Heart right ventricle (tissue), 16 donors: ENCODE measurements around the gene TYRP1. TPM values are rescaled to one million over a fixed set of nuclear protein-coding genes. Genes with fewer than 3 reads are reported as not detected.

Experiments
- ATAC-seq, 8 donors: fragments of 200-7000 bp; cut with Tn5 transposase; one replicate each; pipeline ENCODE4 v1.9.1; 2020; ENCODE audit warnings: mild to moderate bottlenecking in 8 of 8, moderate library complexity in 8 of 8, moderate number of reproducible peaks in 1 of 8
- DNase-seq, 2 donors: peaks; one replicate each; pipeline ENCODE4 v3.0.0-alpha.2; 2020
- H3K27ac ChIP-seq, 10 donors: fragments of 200-600 bp; sonication (generic) in 2 of 10; one replicate each; pipeline versions ENCODE4 v1.5.0 to v1.8.0; 2020 to 2022; ENCODE audit warnings: mild to moderate bottlenecking in 3 of 10
- H3K27me3 ChIP-seq, 7 donors: fragments of 200-600 bp; one replicate each; pipeline ENCODE4 v1.8.0; 2021 to 2022; ENCODE audit warnings: mild to moderate bottlenecking in 2 of 7
- H3K36me3 ChIP-seq, 9 donors: fragments of 200-600 bp; sonication (generic) in 1 of 9; one replicate each; pipeline versions ENCODE4 v1.5.0 to v1.8.0; 2020 to 2022; ENCODE audit warnings: mild to moderate bottlenecking in 2 of 9
- H3K4me1 ChIP-seq, 9 donors: fragments of 200-600 bp; sonication (generic) in 1 of 9; one replicate each; pipeline versions ENCODE4 v1.5.0 to v1.8.0; 2020 to 2022; ENCODE audit warnings: mild to moderate bottlenecking in 4 of 9
- H3K4me3 ChIP-seq, 10 donors: fragments of 200-600 bp; sonication (generic) in 2 of 10; one replicate each; pipeline versions ENCODE4 v1.5.0 to v1.8.0; 2020 to 2022; ENCODE audit warnings: mild to moderate bottlenecking in 7 of 10, moderate library complexity in 2 of 10
- H3K9me3 ChIP-seq, 11 donors: fragments of 200-600 bp in 10 of 11; sonication (generic) in 2 of 11; one replicate each; pipeline versions ENCODE4 v1.5.0 to v1.8.0; 2013 to 2022; ENCODE audit warnings: mild to moderate bottlenecking in 2 of 11, control low read depth in 1 of 11, moderate library complexity in 1 of 11
- WGBS, 2 donors: extraction: QIAGEN DNeasy Blood & Tissue Kit; methylation state at CpG; one replicate each; pipeline ENCODE4 v1.1.7; 2013; ENCODE audit warnings: inconsistent platforms in 1 of 2; 5-methylcytosine and 5-hydroxymethylcytosine counted together
- intact Hi-C, 10 donors: fragments of 100-400 bp; cut with DNase I; formaldehyde crosslinking; loops; one replicate each; pipeline versions ENCODE4 v1.11.1 to v1.14.2; 2022
- polyA plus RNA-seq, 2 donors: library from polyadenylated mRNA; stranded (reverse); fragments of 200-250 nt; gene quantifications; one replicate each; pipeline ENCODE4 v1.2.3, GENCODE V29; 2013
- total RNA-seq, 10 donors: library from RNA; stranded (reverse); fragmentation: NEBNext Ultra II Directional in 3 of 10; extraction: Animal tissue kit (Norgen Biotek cat#: 25700) in 3 of 10; gene quantifications; one replicate each; pipeline versions ENCODE4 v1.2.1 to v1.2.4, GENCODE V29; 2021 to 2023
- TF ChIP-seq, protein P1 (sequence below), 9 donors: fragments of 200-600 bp; sonication (generic) in 2 of 9; IDR thresholded peaks; one replicate each; pipeline versions ENCODE4 v1.5.0 to v1.8.0; 2021 to 2022; ENCODE audit warnings: antibody characterized with exemption in 9 of 9, mild to moderate bottlenecking in 5 of 9, moderate library complexity in 1 of 9
- donor health status: Arrhythmogenic right ventricular cardiomyopathy.
- donor health status: ischemic (EF 13 %, LVEDD 7.1; RV severe dilation, severe dysfunction).
- donor health status: healthy with polysubstance abuse.
- donor health status: DM: no; HTN: yes; CAD: no.
- donor health status: DM: no; HTN: no; CAD: no.
- donor health status: ischemic (EF 25% LVEDD 6.9; RV normal size, moderate dysfunction).
- donor health status: ischemic (EF 25% LVEDD 5.7; RV mildly dilated, moderate dysfunction).
- donor health status: healthy.
- donor health status: DM: yes; HTN: yes; CAD: no.
- donor health status: Ischemic cardiomyopathy.
- donor health status: ischemic (EF 35%, LVEDD 5.7; RV mildly dilated, moderate dysfunction).
- donor health status: nonischemic (EF 11% LVEDD 7.7; RV severe dilation, severe dysfunction).
- donor health status: DM: yes; HTN: yes; CAD: no.
- donor health status: PGD.
- donor health status: ischemic (EF 29% LVEDD 5.4; RV normal size, mild dysfunction).
- donor health status: nonischemic (EF 23%, LVEDD 6.1; RV moderate dilation, normal function).

Gene TYRP1
- total and polyA plus RNA-seq, 12 donors = 7.2 to 138 (median 66.8) TPM

DNA sequence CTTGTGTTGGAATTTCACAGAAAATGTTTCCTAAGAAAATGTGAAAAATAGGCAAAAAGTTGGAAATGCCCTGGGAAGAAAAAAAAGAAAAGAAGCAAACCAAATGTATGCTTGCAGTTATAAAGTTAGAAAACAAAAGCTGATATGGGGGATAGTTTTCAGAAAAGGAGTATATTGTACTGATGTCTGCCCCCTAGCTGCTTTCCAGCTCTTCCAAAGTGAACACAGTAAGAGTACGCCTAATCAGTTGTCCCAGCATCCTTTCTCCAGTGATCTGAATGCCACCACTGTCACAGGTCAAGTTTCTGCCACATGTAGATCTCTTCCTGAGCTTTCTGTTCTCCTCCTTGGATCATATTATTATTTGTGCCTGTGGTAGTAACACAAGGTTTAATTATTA is 5.8 kb downstream of the TYRP1 start:
- Histone ChIP-seq H3K4me1 (peaks cover 0 to 21% (median 6%) of the 10 kb centered on the region in 9 donors), H3K27ac (peak overlapping the region in 1 of 10 donors; percentile 27), H3K27me3 (no peaks in the 10 kb centered on the region), H3K36me3 (no peaks in the 10 kb centered on the region), H3K9me3 (no peaks in the 10 kb centered on the region), H3K4me3 (peak overlapping the region in 3 of 10 donors; percentile 46 to 52 (median 50))
- intact Hi-C loops = no loop called here
- DNase-seq (no peak), ATAC-seq (peak in 3 of 8 donors; percentile 66 to 73 (median 71))
- 73 to 91% methylated on average over 1 of the region's 1 CpG for WGBS, 2 donors
- TF ChIP-seq, protein P1, sequence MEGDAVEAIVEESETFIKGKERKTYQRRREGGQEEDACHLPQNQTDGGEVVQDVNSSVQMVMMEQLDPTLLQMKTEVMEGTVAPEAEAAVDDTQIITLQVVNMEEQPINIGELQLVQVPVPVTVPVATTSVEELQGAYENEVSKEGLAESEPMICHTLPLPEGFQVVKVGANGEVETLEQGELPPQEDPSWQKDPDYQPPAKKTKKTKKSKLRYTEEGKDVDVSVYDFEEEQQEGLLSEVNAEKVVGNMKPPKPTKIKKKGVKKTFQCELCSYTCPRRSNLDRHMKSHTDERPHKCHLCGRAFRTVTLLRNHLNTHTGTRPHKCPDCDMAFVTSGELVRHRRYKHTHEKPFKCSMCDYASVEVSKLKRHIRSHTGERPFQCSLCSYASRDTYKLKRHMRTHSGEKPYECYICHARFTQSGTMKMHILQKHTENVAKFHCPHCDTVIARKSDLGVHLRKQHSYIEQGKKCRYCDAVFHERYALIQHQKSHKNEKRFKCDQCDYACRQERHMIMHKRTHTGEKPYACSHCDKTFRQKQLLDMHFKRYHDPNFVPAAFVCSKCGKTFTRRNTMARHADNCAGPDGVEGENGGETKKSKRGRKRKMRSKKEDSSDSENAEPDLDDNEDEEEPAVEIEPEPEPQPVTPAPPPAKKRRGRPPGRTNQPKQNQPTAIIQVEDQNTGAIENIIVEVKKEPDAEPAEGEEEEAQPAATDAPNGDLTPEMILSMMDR (IDR thresholded peaks at IDR 0.05) = peak in 4 of 9 donors; percentile 24 to 42 (median 39)

DNA sequence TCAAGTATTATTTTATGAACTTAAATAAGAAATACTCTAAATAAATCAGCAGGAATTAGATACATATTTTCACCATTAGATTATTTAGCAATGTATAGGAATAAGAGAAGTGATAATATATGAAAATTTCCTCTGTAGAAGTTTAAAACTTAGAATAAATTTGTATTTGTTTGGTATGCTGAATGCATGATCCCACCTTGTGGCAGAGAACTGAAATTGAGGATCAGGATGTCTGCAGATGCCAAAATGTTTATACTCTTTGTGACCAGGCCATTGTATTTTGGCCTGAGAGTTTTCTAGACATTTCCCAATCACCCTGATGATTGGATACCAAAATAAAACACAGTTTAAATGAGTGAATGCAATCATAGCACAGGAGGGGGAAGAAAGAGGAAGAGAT is 6.3 kb downstream of the TYRP1 start:
- Histone ChIP-seq H3K27ac (no peak overlapping the region), H3K9me3 (no peaks in the 10 kb centered on the region), H3K36me3 (peaks cover 0 to 2% (median 0%) of the 10 kb centered on the region in 9 donors), H3K4me1 (peaks cover 0 to 21% (median 6%) of the 10 kb centered on the region in 9 donors), H3K27me3 (no peaks in the 10 kb centered on the region), H3K4me3 (no peak overlapping the region)
- TF ChIP-seq, protein P1 (IDR thresholded peaks at IDR 0.05) = peak in 2 of 9 donors; percentile 9 to 14
- intact Hi-C loops = no loop called here
- DNase-seq (no peak), ATAC-seq (no peak)

DNA sequence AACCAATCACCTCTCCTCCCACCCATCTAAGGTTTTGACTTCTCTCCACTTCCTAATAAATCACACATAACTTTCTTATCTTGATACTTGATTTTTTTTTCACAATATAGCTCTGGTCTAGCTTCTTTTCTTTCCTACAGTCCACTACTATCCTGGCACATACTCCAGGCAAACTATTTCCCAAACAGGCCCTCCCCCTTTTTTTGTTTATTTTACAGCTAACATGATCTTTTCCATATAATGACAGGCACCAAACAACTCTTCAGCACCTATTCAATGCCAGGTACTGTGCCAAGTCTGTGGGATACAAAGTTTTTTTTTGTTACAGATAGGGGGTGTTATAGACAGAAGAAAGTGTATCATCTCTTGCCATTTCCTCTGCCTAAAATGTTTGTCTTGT is 7.9 kb downstream of the TYRP1 start:
- H3K27me3 ChIP-seq = no peaks in the 10 kb centered on the region
- DNase-seq (no peak), ATAC-seq (no peak)
- H3K36me3 ChIP-seq = peaks cover 0 to 13% (median 0%) of the 10 kb centered on the region in 9 donors
- peaks cover 0 to 17% (median 6%) of the 10 kb centered on the region in 9 donors for H3K4me1 ChIP-seq
- TF ChIP-seq, protein P1 (IDR thresholded peaks at IDR 0.05) = no peak
- H3K9me3 ChIP-seq = no peaks in the 10 kb centered on the region
- intact Hi-C loops = loop anchor here in 1 of 10 donors (10.0 kb wide), 1 partner anchor 54 kb away; no protein-coding TSS in a partner anchor
- no peak overlapping the region for H3K4me3 ChIP-seq
- no peak overlapping the region for H3K27ac ChIP-seq

DNA sequence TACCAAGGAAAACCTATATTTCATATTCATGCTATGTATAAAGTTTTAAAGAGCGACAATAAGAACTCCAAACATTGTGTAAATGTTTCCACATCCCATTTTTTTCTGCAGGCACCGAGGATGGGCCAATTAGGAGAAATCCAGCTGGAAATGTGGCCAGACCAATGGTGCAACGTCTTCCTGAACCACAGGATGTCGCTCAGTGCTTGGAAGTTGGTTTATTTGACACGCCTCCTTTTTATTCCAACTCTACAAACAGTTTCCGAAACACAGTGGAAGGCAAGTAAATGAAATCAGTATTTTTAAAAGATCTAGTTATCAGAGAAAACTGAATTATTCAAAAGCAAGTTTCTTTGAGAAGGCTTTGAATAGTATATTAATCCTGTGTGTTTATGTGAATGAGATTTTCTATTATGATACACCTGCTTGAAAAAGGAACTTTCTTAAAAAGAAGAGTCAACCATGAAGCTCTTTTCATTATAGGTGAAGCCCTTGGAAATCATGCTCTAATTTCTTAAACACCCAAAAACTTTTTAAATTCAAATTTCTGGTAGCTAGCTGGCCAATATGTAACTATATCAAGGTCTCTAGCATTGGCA is 9.1 kb downstream of the TYRP1 start:
- Histone ChIP-seq H3K4me1 (peaks cover 0 to 17% (median 6%) of the 10 kb centered on the region in 9 donors), H3K9me3 (no peaks in the 10 kb centered on the region), H3K27me3 (no peaks in the 10 kb centered on the region), H3K36me3 (peaks cover 0 to 13% (median 0%) of the 10 kb centered on the region in 9 donors), H3K4me3 (no peak overlapping the region), H3K27ac (no peak overlapping the region)
- TF ChIP-seq, protein P1 (IDR thresholded peaks at IDR 0.05) = peak; percentile 8 to 66 (median 51)
- ATAC-seq = peak in 6 of 8 donors; percentile 46 to 80 (median 64)
- 24 to 27% methylated on average over 6 of the region's 6 CpGs for WGBS, 2 donors
- DNase-seq = peak; percentile 9 to 17
- intact Hi-C loops = loop anchor here in 1 of 10 donors (10.0 kb wide), 1 partner anchor 53 kb away; no protein-coding TSS in a partner anchor
